ACHN (cell line): ENCODE data around the gene SHQ1.

Source experiments
- DNase-seq: peaks from one replicate; pipeline ENCODE4 v3.0.0-alpha.2; 2015
- in situ Hi-C: cut with HindIII; loops from 2 replicates; pipeline ENCODE4 v1.10.0; 2017; ENCODE audit warnings: low sequenced_read_pairs, low pct_ligation_motif_present, low pct_unique_long_range_greater_than_20kb

The SHQ1 gene

DNA sequence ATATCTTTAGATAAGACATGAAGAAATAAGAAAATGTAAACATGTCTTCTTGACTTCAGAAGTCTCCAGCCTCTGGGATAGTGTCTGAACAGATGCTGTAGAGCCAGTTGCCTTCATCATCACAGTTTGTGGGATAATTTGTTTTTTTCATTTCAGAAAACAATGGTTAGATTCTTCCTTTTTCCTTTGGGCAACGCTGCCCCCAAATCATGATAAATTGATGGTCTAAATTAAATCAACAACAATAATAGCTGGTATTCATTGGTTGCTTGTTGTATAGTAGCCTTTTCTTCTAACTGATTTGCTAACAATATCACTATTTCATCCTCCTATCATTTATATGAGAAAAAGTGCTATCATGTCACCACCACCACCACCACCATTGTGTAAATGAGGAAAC is 12.6 kb upstream of the SHQ1 start:
- in situ Hi-C loops, result no loop called here
- DNase-seq, result no peak

DNA sequence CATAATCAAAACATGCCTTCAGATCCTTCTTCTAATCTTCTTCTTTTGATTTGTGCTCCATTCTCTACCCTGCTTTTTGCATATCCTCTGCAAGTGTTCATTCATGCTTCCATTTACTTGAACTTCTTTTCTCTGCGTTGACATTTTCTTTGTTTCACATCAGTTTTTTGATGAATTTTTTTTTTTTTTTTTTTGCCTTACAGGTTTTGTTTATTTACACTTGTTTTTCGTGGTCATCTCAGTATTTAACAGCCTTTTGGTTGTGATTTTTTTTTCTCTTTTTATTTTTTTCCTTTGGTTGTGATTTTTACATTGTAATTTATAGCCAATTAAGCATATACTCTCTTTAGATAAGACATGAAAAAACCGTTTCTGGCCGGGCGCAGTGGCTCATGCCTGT is 11.8 kb upstream of the SHQ1 start:
- no peak for DNase-seq
- in situ Hi-C loops, result no loop called here

DNA sequence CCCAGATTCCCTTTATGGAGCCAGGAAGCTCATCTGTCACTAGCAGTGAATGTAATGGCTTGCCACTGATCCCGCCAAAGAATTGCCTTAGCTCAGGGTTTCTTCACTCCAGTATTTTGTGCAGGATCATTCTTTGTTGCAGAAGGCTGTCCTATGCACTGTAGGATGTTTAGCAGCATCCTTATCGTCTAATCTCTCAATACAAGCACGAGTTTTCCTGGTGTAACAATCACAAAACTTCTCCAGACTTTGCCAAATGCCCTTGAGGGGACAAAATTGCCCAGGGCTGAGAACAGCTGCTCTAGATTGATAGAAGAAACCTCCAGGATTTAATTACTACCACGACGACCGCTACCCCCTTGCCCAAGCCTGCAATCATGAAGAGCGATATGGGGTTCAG is 6.8 kb upstream of the SHQ1 start:
- in situ Hi-C loops, result no loop called here

DNA sequence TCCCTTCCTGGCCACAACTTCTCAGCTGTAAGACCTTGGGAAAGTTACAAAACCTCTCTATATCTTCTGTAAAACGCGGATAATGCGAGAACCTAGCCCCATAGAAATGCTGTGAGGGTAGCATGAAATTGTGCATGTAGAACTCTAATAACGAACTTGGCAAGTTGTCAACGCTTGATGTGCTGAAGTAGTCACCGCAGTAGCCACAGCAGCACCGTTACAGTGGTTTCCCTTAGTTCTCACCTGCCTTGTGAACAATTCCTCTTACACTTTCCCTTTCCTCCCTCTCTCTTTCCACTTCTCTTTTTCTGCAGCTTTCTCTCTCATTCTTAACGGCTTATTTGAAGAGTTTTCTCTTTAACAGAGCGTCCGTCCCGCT is 447 bp upstream of the SHQ1 start:
- in situ Hi-C loops, result no loop called here
- DNase-seq, result peak; percentile 16

More for the DNA sequence above, 6.8 kb upstream of the SHQ1 start:
- DNase-seq, result no peak

DNA sequence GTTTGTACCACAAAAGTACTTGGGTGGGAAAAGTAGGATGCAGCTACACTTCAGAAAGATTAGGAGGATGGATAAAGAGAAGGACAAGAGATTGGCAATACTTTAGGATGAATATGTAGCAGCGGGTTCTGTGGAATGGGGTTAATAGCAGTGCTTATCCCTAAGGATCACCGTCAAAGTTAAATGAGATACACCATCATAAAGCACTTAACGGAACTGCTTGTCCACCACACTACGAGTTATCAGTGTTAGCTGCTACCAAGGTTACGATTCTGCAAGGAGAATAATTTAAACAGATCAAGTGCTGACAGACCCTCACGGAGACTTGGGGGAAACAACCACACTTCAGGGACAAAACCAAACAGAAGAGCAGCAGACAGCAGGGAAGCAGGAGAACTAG is 963 bp downstream of the SHQ1 start:
- in situ Hi-C loops, result no loop called here
- no peak for DNase-seq

- in situ Hi-C loops, result no loop called here
- DNase-seq, result no peak
These were observed 2.1 kb downstream of the SHQ1 start for GRCh38 chr3:72846166-72846565.

DNA sequence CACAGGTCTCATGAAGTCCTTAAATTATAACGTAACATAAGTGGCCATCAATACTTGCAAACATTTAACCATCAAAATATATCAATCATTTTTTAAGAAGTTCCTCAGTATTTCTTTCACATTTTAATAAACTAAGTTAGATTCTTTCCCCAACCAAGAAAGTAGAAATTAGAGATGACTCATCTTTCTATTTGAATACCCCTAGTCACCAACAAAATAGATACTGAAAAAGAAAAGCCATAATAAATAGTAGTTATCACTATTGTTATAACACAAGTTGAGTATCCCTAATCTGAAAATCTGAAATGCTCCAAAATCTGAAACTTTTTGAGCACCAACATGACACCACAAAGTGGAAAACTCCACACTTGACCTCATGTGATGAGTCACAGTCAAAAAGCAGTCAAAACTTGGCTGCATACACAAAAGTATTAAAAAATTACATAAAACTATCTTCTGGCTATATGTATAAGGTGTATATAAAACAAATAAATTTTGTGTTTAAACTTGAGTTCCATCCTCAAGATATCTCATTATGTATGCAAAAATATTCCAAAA is 3.7 kb downstream of the SHQ1 start:
- in situ Hi-C loops, result no loop called here
- DNase-seq, result no peak

- no peak for DNase-seq
- in situ Hi-C loops, result no loop called here
These were observed 9.2 kb downstream of the SHQ1 start for GRCh38 chr3:72839057-72839456.

DNA sequence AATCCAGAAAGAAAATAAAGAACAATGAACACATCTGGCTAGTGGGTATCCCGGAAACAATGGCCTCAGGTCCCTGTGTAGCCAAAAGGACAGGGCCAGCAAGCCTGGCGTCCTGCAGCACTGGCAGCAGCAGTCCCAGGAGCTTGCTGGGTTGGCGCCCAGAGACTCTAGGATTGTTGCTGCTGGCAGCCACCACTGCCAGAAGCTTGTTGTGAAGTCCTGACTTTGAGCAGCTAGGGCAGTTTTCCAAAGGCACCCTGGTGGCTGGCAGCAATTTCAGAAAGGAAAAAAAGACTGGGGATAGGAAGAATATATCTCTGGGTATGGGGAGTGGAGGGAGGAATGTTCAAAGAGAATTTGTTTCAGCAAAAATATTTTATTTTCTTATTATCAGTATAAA is 11.3 kb downstream of the SHQ1 start:
- DNase-seq, result no peak
- in situ Hi-C loops, result no loop called here

DNA sequence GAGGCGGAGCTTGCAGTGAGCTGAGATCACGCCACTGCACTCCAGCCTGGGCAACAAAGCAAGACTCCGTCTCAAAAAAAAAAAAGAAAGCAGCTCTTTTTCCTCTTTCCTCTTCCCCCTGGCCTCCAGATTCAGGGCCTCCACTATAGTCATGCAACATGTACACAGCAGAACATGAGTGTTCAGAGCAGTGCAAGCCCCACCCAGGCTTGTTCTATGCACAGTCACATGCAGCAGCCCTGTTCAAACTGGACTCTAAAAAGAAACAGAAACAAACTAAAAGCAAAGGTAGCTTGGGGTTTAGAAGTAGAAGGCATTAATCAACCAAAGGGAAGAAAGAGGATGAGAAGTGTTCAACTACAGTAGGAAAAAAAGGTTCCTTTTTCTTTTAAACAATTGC is 11.8 kb downstream of the SHQ1 start:
- no peak for DNase-seq
- in situ Hi-C loops, result no loop called here

GRCh38 chr3:72830452-72831223 is 17.6 kb downstream of the SHQ1 start:
- no peak for DNase-seq
- in situ Hi-C loops, result no loop called here

DNA sequence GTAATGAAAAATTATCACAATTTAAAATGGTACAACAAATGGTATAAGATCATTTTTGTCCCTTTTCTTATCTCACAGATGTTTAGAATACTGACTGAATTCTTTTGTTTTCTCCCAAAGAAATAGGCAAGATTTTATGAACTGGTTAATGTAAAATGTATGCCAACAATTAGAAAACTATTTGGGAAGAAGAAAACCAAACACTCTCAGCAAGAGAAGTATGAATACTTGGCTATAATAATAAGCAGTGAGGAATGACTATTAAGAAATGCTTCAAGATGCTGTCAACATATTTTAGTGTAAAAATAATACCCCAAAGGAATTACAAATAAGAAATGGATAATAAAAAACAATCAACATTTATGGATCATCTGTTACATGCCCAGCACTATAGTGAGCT is 18.5 kb downstream of the SHQ1 start:
- no peak for DNase-seq

GRCh38 chr3:72821161-72821781 is 27.0 kb downstream of the SHQ1 start:
- DNase-seq, result no peak
- in situ Hi-C loops, result no loop called here

More for the DNA sequence above, 18.5 kb downstream of the SHQ1 start:
- in situ Hi-C loops, result no loop called here

DNA sequence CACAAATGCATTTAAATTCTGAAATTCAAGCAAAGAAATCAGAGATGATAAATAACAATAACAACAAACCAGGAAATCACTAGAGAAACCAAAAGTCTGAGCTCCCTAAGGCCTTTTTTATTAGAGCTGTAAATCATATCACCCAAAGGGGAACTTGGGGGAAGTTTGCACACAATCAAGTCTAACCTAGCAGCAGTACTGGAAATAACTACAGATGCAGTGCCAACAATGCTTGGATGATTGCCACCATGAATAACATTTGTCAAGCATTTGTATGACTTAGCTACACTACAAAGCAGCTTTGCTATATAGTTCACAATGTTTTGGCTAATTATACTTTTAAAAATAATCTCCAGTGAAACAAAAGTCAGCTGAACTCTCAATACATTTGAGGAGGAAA is 27.8 kb downstream of the SHQ1 start:
- in situ Hi-C loops, result no loop called here

DNA sequence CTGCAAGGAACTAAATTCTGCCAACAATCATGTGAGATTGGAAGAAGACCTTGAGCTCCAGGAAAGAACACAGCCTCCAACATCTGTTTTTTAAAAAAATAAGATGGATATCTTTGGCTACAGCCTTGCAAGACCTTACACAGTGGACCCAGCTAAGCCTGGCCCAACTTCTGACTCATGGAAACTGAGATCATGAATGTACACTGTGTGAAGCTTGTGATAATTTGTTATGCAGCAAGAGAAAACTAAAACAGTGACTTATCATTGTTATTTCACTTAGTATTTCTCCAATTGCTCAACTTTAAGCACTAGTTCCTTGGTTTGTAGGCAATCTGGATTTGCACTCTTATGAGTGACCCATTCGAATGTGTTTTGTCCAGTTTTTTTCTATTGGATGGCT is 29.3 kb downstream of the SHQ1 start:
- DNase-seq, result no peak
- in situ Hi-C loops, result no loop called here

More for the DNA sequence above, 27.8 kb downstream of the SHQ1 start:
- no peak for DNase-seq

DNA sequence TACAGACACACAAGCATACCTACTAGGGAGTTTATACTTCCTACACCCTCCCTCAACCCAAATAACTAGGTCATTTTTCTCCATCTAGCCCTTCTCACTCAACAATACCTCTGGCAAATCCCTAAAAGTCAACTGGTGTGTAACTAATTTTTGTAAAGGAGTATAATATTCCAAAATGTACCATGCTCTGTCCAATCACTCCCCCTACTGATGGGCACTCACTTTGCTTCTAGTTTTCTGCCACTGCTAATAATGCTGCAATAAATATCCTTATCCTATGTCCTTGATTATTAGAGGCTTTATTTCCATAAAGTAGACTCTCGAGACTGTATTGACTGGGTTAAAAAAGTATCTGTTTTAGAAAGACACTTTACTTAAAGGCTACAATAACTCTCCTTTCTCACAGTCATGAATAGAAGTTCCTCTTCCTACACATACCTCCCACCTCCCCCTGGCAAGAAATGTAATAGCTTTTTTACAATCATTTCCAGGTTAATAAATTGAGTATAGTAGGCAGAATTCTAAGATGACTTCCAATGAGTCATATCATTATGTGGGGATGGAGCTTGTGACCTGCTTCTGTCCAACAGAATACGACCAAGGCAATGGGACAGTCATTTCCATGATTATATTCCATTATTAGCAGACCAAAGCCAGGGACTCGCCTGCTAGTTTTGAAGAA is 30.0 kb downstream of the SHQ1 start:
- peak; percentile 29 for DNase-seq
- in situ Hi-C loops, result no loop called here

- DNase-seq, result no peak
- in situ Hi-C loops, result no loop called here
These were observed 31.3 kb downstream of the SHQ1 start for GRCh38 chr3:72816862-72817355.

- DNase-seq, result no peak
- in situ Hi-C loops, result no loop called here
These were observed 33.9 kb downstream of the SHQ1 start for GRCh38 chr3:72814308-72814707.

DNA sequence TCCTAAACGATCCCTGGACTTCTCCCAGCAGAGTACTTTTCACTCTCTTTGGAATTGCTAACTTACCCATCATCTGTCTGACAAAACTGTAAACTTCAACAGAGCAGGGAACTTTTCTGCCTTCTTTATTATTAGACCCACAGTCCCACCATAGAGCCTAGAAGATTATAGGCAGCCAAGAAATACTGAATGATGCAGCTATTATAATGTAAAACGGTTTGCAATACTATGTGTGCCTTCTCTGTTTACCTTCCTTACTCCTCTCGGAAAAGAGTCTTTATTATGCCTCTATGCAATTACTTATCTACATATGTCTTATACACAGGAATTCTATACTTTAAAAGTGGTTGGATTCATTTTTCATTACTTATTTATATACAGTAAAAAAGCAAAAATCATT is 36.0 kb downstream of the SHQ1 start:
- DNase-seq, result no peak
- in situ Hi-C loops, result no loop called here
